ENCODE results near the gene PATL2.
"Not testable (repeated sequence)": the region's sequence is repeated elsewhere in the genome, so short reads cannot be mapped to it uniquely, and the experiment has no call there.

PATL2 gene

DNA sequence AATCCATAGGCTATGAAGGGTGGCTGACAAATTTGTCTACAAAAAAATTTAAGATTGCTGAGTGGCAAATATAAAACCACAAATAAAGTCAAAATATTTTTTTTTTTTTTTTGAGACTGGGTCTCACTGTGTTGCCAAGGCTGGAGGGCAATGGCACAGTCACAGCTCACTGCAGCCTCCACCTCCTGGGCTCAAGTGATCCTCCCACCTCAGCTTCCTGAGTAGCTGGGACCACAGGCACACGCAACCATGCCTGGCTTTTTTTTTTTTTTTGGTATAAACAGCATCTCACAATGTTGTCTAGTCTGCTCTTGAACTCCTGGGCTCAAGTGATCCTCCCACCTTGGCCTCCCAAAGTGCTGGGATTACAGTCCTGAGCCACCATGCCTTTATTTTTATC is 20.9 kb downstream of the PATL2 start:
- DNase-seq: not testable (repeated sequence)

DNA sequence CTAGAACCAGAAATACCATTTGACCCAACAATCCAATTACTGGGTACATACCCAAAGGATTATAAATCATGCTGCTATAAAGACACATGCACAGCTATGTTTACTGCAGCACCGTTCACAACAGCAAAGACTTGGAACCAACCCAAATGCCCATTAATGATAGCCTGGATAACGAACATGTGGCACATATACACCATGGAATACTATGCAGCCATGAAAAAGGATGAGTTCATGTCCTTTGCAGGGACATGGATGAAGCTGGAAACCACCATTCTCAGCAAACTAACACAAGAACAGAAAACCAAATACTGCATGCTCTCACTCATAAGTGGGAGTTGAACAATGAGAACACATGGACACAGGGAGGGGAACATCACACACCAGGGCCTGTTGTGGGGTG is 21.8 kb downstream of the PATL2 start:
- not testable (repeated sequence) for DNase-seq

DNA sequence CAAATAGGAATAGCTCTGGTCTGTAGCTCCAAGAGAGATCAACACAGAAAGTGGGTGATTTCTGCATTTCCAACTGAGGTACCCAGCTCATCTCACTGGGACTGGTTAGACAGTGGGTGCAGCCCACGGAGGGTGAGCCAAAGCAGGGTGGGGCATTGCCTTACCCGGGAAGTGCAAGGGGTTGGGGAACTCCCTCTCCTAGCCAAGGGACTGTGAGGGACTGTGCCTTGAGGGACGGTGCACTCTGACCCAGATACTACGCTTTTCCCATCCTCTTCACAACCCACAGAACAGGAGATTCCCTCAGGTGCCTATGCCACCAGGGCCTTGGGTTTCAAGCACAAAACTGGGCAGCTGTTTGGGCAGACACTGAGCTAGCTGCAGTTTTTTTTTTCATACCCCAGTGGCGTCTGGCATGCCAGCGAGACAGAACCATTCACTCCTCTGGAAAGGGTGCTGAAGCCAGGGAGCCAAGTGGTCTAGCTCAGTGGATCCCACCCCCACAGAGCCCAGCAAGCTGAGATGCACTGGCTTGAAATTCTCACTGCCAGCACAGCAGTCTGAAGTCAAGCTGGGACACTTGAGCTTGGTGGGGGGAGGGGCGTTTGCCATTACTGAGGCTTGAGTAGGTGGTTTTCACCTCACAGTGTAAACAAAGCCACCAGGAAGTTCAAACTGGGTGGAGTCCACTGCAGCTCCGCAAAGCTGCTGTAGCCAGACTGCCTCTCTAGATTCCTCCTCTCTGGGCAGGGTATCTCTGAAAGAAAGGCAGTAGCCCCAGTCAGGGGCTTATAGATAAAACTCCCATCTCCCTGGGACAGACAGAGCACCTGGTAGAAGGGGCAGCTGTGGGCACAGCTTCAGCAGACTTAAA is 28.1 kb downstream of the PATL2 start:
- DNase-seq: peak; percentile 62 to 76 (median 65)

DNA sequence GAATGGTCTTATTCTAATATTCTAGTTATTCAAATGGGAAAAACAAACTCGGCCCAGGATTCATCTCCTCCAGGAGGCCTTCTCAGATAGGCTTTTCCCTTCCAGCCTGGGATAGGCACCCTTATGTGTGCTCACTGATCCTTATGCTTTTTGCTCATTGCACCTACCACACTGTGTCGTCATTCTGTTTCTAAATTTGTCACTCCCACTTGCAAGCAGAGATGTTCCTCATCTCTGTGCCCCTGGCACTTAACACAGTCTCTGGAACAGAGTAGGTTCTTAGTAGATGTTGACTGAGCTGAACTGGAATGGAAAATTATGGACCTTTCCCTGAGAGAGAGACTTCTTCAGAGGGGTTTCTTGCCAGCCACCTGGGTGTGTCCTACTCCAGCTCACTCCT is 28.9 kb downstream of the PATL2 start:
- DNase-seq: peak; percentile 63 to 71 (median 69)

DNA sequence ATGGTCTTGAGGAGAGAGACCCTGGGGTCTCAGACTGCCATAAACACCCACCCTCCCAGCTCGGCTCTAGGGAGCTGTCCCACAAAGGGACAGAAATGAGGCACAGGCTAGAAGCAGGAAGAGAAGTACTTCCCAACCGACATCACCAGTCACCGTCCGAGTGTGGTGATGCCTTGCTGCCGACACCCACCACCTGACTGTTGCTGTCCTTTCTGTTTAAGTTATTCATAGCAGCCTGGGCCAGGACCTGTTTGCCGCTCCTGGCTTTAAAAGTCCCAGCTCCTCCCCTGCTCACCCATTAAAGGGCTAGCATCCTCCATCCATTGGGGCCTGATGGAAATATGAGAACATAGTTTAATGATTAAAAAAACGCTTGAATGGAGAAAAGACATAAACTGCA is 34.4 kb downstream of the PATL2 start:
- peak; percentile 22 to 59 (median 38) for DNase-seq

DNA sequence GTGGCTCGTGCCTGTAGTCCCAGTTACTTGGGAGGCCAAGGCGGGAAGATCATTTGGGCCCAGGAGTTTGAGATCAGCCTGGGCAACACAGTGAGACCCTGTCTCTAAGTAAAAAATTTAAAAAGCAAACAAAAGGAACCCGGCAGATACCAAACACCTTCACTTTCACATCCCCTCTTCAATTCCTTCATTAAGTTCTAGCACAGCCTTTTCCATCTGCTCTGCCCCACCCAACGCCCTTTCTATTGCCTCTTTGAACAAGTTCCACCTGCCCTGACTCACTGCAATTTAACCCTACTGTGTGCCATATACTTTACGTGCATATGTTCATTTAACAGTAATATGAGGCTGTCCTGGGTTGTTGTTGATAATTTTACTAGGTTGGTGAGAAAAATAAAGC is 35.2 kb downstream of the PATL2 start:
- no peak for DNase-seq

DNA sequence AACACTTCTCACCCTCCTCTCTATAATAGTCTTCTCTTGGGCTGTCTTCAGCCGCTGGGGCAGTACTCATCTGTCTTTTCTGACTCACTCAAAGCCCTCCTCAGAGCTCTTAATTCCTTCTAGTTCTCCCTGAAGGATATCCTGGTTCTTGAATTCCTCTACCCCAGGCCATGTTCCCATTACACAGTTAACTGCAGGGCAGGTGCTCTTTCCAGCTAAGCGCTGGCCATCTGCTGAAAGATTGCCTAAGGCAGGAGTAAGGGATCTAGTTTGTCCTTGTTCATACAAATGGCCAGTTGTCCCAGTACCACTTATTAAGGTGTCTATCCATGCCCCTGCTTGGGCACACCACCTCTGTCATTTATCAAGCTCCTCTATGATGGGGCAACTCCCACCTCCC is 37.5 kb downstream of the PATL2 start:
- no peak for DNase-seq

DNA sequence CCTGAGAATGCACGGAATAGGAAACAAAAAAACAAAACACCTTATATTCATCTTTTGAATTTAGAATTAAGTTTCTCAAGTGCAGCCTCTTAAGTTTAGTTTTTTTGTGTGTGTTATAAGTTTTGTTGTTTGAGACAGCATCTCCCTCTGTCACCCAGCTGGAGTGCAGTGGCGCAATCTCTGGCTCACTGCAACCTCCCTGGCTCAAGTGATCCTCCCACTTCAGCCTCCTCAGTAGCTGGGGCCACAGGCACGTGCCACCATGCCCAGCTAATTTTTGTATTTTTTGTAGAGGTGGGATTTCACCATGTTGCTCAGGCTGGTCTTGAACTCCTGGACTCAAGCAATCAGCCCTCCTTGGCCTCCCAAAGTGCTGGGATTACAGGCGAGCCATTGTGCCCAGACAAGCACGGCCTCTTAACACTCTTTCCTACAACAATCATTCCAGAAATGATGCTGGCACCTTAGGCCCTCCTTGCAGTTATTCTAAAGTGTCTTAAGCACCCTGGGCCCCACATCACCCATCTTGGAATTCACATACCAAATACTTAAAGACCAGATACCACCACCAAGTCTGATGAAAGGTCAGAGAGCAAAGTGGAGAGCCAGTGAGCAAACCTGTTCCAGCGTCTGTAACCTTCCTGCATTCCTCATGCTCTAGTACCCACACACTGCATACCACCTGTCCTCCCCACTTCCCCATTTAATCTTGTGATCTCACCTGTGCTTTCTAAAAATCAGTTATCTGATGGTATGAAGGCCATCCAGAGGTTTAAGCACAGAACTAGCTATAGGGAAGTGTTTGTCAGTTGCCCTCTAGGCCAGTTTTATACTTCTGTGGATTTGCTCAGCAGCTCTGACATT is 40.8 kb downstream of the PATL2 start:
- no peak for DNase-seq

DNA sequence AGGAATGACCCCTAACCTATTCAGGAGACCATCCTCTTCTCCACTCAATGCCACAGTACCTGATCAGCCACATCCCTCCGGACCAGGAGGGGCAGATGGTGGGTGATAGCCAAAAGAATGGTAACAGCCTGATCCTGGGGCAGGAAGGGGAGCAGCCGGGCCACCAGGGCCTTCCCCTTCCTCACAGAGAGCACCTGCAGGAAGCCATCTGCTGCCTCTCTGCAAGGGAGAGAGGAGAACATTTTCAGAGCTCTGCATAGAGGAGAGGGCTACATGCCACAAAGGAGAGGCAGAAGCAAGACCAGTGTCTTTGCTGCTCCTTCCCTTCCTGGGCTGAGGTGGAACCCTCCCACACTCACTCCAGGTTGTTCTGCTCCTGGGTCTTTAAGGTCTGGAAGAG is 42.2 kb downstream of the PATL2 start:
- no peak for DNase-seq

DNA sequence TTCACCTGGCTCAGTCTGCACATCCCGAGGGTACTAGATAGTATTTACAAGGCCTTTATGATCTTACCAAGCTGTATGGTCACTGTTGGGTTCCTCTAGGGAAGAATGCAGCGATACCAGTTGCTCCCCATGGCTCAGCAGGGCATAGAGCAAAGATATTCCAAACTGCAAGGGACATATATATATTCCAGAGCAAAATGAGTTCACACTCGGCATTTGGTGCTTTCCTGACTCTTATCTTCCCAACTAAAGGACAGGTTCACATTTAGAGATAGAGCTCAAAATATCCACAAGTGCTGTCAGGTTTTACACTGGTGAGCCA is 44.1 kb downstream of the PATL2 start:
- no peak for DNase-seq

DNA sequence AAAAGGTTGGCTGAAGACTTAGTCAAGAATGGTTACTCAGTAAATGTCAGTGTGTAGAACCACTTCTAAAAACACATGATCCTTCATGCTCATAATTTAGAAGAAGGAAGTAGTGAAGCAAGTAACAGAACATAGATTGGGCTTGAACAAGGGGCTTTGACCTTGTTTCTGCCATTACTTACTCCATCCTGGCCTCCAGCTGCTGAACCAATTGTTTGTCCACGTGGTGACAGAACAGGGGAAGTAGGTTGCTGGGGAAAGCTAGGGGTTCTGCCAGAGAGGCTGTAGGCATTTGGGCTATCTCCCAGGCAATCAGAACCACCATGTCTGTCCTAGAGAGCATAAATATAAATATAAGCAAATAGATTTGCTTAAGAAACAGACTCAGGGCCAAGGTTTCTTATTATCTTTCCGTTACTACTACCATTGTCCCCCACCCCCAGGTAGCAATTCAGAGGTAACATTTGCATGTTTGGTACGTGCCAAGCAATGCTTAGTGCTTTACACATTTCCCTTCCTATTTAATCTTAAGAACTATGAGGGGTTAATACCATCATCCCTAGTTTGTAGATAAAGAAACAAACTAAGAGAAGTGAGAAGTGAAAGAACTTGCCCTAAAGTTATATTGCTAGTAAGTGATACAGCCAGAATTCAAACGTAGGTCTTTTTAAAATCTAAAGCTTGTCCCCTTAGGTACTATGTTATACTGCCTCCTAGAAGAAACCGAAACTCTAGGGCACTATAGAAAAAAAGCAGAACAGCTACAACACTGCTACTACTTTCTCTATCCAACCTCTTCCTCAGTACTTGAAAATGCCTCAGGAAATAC is 44.7 kb downstream of the PATL2 start:
- peak; percentile 36 to 42 (median 42) for DNase-seq

DNA sequence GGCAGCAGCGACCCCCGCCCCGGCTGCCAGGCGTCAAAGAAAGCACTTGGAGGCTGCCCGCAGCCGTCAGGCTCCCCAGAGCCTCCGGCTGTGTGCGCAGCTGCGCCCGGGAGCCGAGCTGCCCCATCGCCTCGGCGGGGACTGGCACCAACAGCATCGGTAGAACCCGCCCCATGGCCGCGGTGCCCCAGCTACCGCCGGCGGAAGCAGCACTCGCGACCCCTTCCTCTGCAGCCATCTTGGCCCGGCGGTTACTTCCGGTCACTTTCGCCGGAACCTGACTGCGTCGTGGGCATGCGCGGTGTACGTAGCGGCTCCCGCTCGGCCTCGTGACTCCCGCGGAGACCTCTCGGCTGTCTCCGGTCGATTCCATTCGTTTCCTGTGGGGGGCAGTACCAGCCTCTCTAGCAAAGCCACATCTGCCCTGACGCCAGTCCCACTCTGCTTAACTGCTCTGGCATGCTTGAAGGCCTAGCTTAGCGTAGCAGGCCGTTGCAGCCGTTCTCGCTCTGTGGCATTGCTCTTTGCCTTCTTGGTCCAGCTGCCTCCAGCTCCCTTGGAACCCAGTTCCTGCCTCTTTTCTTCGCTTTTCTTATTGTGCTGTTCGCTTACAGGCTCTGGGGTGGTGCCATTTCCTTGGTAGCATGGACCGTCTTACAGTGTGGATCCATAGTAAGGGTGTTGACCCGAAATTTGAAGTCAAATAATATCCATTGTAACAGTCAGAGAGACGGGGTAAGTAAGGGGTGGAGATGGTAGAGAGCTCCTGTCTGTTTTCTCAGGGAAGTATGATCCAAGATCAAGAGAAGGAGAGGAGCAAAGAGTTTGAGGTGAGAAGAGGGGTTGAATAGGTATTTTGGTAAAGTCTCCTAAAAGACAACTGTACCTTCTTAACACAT is 47.5 kb downstream of the PATL2 start, which contains the start of gene SPG11:
Gene SPG11 (minus strand): TSS at position 253 of the 899 bp plus-strand sequence. CDS start 15 bp downstream, at position 238.
- peak; percentile 98 to 100 (median 99) for DNase-seq

DNA sequence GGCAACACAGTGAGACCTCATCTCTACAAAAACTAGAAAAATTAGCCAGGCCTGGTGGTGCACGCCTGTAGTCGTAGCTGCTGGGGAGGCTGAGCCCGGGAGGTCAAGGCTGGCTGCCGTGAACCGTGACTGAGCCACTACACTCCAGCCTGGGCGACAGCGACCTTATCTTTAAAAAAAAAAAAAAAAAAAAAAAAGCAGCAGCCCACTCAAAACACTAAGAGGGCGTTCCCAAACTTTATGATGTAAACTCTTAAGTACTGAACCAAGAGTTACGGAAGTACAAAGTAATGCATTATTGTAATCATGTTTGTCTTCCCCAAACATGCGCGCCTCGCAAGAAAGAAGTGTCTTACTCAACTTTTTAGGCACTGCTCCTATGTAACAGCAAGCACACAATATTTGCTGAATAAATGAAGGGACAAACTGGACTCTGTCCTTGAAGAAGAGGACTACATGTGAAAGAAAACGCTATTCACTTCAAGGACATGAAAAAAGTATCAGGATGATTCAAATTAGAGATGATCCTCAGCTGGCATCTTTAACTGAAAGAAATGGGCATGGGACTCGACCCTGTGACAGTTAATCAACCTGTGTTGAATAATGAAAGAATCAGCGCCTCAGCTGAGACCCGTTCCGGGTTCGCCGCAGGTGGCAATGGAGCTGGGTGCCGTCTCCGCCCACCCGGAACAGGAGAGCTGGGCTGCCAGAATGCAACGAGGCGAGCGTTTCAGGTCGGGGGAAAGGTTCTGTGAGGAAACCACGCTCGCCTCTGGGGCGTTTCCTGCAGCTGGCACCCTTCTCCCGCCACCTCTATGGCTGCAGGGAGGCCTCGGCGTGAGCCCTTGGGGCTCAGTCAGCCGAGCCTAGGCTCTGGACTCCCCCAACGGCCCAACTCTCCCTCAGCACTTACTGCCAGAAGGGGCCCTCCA is 48.4 kb downstream of the PATL2 start:
- peak; percentile 75 to 94 (median 88) for DNase-seq

DNA sequence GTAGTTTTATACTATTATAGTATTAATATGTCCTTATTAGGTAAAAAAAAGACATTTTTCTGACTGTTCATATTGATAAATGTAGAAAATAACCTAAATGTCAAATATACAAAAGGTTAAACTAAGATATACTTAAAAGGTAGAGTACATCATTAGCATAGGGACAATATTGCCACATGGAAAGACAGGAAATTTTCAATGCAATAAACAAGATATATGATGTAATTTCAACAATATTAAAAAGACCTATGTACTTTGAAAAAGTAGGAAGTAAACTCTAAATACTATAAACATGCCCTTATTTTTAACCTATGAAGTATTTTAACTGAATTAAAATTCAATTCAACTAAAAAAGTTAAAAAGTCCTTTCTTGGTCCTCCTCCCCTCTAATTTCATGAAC is 49.5 kb downstream of the PATL2 start:
- peak in 2 of 3 donors; percentile 45 to 52 for DNase-seq

DNA sequence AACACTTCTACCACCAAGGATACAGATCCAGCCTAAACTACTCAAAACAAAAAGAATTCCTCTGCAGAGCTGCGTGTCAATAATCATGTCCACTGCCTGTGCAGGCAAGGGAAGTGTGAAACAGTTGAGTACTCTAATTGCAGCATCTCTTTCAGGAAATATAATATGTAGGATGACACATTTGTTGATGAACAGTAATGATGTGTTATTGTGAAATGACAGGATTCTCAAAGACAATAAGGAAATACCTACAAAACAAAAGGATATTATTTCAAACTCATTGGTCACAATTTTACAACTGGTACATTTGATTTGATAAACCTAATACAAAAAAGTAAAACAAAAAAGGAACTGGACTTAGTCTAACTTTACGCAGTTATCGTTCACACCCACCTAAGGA is 52.1 kb downstream of the PATL2 start:
- DNase-seq: peak; percentile 26 to 66 (median 46)

DNA sequence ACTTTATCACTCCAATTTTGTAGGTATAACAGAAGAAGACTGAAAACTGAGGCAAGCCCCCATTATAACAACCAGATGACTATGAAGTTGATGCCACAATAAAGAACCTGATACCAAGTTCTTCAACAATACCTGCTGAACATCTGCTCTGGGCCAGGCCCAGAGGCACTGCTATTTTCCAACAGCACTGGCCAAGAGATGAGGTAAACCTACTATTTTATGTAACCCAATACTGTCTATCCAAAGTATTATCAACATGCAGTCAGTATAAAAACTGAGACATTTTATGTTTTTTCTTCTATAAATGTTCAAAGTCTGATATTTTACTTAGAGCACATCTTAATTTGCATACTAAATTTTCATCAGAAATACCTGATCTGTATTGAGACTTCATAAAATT is 53.7 kb downstream of the PATL2 start:
- DNase-seq: no peak

DNA sequence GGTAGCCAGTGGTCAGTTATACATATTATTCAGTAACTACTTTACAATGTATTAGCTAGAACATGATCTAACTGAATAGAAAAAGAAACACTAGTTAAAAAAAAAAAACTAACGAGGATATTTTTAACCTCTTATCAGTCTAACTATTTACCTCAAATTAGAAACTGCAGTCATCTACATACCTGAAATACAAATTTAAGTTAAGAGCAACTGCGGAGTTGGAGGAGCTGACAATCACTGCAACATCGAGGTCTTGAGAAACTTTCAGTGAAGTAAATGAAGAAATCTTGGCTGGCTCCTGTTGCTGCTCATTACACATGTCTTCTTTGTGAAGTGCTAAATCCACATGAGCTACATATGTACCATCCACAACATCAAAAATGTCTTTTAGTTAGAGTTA is 54.2 kb downstream of the PATL2 start:
- no peak for DNase-seq

DNA sequence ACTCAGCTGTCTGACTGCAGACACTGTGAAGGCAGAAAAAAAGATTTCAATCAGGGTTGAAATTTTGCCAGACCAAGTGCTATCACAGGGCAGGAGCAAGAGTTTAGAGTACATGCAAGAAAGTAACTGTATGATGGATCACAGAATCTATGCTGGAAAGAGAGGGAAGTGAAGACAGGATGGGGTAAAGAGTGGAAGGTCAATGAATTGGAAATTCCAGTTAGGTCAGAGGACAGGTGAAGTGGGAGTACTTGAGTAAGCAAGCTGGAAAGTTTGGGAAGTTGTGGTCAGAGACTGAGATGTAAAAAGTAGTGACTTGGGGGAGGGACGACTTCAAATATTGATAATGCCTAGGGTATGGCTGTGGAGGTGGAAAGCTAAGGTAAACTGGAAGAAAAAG is 54.8 kb downstream of the PATL2 start:
- DNase-seq: peak; percentile 52 to 67 (median 63)

DNA sequence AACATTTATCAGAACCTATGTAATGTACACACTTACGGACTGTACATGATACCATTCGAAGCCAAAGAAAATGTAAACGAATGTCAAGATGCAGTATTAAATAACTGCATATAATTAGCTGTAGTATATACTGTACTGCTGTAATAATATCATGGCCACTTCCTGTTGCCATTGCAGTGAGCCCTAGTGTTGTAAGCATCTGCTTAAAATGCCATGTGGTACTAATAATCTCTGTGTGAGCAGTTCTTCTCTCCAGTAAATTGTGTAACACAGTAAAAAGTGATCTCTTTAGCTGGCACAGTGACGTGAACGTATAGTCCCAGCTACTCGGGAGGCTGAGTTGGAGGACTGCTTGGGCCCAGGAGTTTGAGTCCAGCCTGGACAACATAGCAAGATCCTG is 56.3 kb downstream of the PATL2 start:
- DNase-seq: peak in 2 of 3 donors; percentile 10 to 28

DNA sequence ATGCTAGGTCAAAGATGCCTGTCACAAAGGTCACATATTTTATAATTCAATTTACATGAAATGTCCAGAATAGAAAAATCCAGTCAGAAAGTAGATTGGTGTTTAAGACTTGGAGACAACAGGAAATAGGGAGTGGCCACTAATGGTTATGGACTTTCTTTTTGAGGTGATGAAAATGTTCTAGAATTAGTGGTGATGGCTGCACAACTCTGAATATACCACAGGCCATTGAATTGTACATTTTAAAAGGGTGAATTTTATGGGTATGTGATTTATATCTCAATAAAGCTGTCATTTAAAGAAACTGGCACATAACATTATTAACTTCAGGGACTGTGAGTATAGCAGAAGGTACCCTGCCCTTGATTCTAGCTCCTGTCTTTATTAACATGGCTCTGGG is 63.5 kb downstream of the PATL2 start:
- no peak for DNase-seq

DNA sequence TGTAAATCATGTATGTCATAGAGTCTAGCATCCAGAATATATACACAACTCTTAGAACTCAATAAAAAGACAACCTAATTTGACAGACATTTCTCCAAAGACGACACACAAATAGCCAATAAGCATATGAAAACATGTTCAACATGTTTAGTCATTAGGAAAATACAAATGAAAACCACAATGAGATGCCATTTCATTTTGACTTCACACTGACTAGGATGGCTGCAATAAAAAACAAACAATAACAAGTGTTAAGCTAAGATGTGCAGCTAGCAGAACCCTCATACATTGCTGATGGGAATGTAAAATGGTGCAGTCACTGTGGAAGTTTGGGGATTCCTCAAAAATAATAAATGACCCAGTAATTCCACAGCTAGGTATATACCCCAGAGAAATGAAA is 64.1 kb downstream of the PATL2 start:
- no peak for DNase-seq

Data from suppressor macrophage treated with lipopolysaccharide for 1 hour (primary cell).